ENCODE results near the gene RPS6KA5. TPM values are rescaled to one million over a fixed set of nuclear protein-coding genes. Genes with fewer than 3 reads are reported as not detected.
"Not testable (repeated sequence)": the region's sequence is repeated elsewhere in the genome, so short reads cannot be mapped to it uniquely, and the experiment has no call there.

Gene RPS6KA5
- total RNA-seq, 1 donor from 2014 or later: 0.65 TPM

DNA sequence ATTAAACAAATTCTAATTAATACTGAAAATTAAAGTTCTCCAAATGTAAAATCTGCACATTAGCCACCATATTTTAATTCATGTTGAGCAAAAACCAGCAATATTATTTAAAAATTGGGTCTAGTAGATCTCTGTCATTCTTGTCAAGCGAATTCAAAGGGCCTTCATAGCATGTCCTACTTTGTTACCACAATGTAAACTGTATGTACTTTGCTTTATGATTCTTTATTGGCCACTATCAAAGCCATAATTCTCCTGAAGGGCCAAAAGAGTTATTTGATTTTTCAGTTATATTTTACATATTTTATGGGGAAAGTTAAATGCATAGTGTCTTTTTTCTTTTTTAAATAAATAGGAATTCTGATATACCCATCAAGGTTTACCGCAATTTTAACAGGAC is 117.9 kb downstream of the RPS6KA5 start:
- no peaks in the 10 kb centered on the region for H3K4me1 Mint-ChIP-seq (ENCODE audit: low read depth)
- H3K27me3 Mint-ChIP-seq (ENCODE audit: low read depth): no peaks in the 10 kb centered on the region
- no peak for DNase-seq (ENCODE audit: low spot score)

GRCh38 chr14:90941706-90942105 is 118.7 kb downstream of the RPS6KA5 start:
- H3K9me3 Mint-ChIP-seq (ENCODE audit: low read depth): peaks cover 18% of the 10 kb centered on the region
- TF ChIP-seq, protein P1, sequence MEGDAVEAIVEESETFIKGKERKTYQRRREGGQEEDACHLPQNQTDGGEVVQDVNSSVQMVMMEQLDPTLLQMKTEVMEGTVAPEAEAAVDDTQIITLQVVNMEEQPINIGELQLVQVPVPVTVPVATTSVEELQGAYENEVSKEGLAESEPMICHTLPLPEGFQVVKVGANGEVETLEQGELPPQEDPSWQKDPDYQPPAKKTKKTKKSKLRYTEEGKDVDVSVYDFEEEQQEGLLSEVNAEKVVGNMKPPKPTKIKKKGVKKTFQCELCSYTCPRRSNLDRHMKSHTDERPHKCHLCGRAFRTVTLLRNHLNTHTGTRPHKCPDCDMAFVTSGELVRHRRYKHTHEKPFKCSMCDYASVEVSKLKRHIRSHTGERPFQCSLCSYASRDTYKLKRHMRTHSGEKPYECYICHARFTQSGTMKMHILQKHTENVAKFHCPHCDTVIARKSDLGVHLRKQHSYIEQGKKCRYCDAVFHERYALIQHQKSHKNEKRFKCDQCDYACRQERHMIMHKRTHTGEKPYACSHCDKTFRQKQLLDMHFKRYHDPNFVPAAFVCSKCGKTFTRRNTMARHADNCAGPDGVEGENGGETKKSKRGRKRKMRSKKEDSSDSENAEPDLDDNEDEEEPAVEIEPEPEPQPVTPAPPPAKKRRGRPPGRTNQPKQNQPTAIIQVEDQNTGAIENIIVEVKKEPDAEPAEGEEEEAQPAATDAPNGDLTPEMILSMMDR (IDR thresholded peaks at IDR 0.05): no peak
- no peaks in the 10 kb centered on the region for H3K4me1 Mint-ChIP-seq (ENCODE audit: low read depth)
- H3K27me3 Mint-ChIP-seq (ENCODE audit: low read depth): no peaks in the 10 kb centered on the region
- peaks cover 6% of the 10 kb centered on the region for H3K36me3 Mint-ChIP-seq (ENCODE audit: low read depth)
- H3K27ac Mint-ChIP-seq (ENCODE audit: unreplicated experiment): no peak overlapping the region
- no peak for DNase-seq (ENCODE audit: low spot score)
- H3K4me3 Mint-ChIP-seq (ENCODE audit: unreplicated experiment): no peak overlapping the region

More for the DNA sequence above, 117.9 kb downstream of the RPS6KA5 start:
- Mint-ChIP-seq H3K9me3 (ENCODE audit: low read depth) (peaks cover 18% of the 10 kb centered on the region), H3K4me3 (ENCODE audit: unreplicated experiment) (no peak overlapping the region), H3K27ac (ENCODE audit: unreplicated experiment) (no peak overlapping the region), H3K36me3 (ENCODE audit: low read depth) (peaks cover 6% of the 10 kb centered on the region)
- TF ChIP-seq, protein P1 (IDR thresholded peaks at IDR 0.05): no peak

DNA sequence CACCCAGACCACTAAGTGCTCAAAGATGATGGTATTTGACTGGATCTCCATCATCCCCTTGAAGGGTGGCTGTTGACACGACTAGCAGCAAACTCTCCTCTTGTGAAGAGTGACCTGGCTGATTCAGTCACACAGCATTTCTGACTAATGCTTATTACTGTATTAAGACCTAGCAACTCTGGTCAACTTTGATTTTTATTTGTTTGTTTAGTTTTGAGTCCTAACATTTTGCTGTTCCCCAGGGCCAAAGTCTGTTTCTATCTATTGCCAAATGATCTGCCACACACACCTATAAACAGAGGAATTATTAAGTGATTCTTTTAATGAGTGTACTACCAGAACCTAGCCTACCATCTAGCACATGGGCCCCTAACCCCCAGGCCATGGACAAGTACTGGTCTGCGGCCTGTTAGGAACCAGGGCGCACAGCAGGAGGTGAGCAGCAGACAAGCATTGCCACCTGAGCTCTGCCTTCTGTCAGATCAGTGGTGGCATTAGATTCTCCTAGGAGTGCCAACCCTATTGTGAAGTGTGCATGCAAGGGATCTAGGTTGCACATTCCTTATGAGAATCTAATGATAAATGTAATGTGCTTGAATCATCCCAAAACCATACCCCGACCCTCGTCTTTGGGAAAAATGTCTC is 120.0 kb downstream of the RPS6KA5 start:
- H3K36me3 Mint-ChIP-seq (ENCODE audit: low read depth): peaks cover 6% of the 10 kb centered on the region
- no peak for DNase-seq (ENCODE audit: low spot score)
- peaks cover 18% of the 10 kb centered on the region for H3K9me3 Mint-ChIP-seq (ENCODE audit: low read depth)
- H3K4me1 Mint-ChIP-seq (ENCODE audit: low read depth): no peaks in the 10 kb centered on the region
- no peak overlapping the region for H3K4me3 Mint-ChIP-seq (ENCODE audit: unreplicated experiment)
- TF ChIP-seq, protein P1 (IDR thresholded peaks at IDR 0.05): no peak
- H3K27me3 Mint-ChIP-seq (ENCODE audit: low read depth): no peaks in the 10 kb centered on the region
- no peak overlapping the region for H3K27ac Mint-ChIP-seq (ENCODE audit: unreplicated experiment)

GRCh38 chr14:90939252-90939795 is 121.1 kb downstream of the RPS6KA5 start:
- not testable (repeated sequence) for H3K4me3 Mint-ChIP-seq (ENCODE audit: unreplicated experiment); H3K27me3 Mint-ChIP-seq (ENCODE audit: low read depth); DNase-seq (ENCODE audit: low spot score); H3K4me1 Mint-ChIP-seq (ENCODE audit: low read depth); H3K36me3 Mint-ChIP-seq (ENCODE audit: low read depth); H3K27ac Mint-ChIP-seq (ENCODE audit: unreplicated experiment)
- peaks cover 18% of the 10 kb centered on the region for H3K9me3 Mint-ChIP-seq (ENCODE audit: low read depth)

DNA sequence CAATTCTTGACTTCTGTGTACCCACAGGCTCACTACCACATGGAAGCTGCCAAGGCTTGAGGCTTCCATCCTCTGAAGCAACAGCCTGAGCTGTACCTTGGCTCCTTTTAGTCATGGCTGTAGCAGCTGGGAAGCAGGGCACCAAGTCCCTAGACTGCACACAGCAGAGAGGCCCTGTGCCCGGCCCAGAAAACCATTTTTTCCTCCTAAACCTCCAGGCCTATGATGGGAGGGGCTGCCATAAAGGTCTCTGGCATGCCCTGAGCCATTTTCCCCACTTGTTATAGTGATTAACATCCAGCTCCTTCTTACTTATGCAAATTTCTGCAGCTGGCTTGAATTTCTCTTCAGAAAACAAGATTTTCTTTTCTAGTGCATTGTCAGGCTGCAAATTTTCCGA is 121.8 kb downstream of the RPS6KA5 start:
- Mint-ChIP-seq H3K4me1 (ENCODE audit: low read depth) (no peaks in the 10 kb centered on the region), H3K4me3 (ENCODE audit: unreplicated experiment) (no peak overlapping the region), H3K27ac (ENCODE audit: unreplicated experiment) (no peak overlapping the region), H3K9me3 (ENCODE audit: low read depth) (peaks cover 18% of the 10 kb centered on the region), H3K36me3 (ENCODE audit: low read depth) (peaks cover 6% of the 10 kb centered on the region), H3K27me3 (ENCODE audit: low read depth) (no peaks in the 10 kb centered on the region)
- DNase-seq (ENCODE audit: low spot score): no peak
- TF ChIP-seq, protein P1 (IDR thresholded peaks at IDR 0.05): no peak

All from chondrocyte (in vitro differentiated cells).